GM19239 (cell line): ENCODE results near the gene BABAM2.
"Not testable (repeated sequence)": the region's sequence is repeated elsewhere in the genome, so short reads cannot be mapped to it uniquely, and the experiment has no call there.

ENCODE experiments used
- DNase-seq: peaks from one replicate; pipeline ENCODE4 v3.0.0; 2011; ENCODE audit warnings: low spot score; ENCODE audit not compliant: insufficient read length
- FAIRE-seq: peaks from 2 replicates; lab custom pipeline; 2011; peaks lifted over from hg19 to GRCh38; lab: Jason Lieb, UNC

BABAM2 gene

DNA sequence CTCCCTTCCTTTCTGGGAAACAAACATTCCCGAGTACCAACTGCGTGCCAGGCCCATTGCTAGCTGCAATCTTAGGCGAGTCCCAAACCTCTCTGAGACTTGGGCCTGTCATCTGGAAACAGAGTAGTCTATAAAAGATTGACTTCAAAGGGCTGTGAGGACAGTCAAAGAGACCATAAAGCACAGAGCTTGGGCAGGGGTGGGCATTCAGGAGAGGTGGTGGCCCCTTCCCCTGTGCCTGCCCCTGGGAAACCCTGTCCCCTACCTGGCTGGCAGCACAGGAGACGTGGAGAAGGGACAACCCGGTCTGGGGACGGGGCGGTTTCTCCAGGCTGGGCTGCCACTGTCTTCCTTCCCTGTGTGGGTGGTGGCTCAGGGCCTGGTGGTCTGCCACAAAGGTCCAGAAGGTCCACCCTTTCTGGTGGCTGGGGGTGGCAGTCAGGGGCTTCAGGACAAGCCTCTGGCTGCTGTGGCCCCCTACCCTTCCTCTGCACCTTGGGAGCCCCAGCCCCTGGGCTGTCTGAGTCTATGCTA lies 468.2 kb downstream of the BABAM2 start:
- no peak for FAIRE-seq
- no peak for DNase-seq

DNA sequence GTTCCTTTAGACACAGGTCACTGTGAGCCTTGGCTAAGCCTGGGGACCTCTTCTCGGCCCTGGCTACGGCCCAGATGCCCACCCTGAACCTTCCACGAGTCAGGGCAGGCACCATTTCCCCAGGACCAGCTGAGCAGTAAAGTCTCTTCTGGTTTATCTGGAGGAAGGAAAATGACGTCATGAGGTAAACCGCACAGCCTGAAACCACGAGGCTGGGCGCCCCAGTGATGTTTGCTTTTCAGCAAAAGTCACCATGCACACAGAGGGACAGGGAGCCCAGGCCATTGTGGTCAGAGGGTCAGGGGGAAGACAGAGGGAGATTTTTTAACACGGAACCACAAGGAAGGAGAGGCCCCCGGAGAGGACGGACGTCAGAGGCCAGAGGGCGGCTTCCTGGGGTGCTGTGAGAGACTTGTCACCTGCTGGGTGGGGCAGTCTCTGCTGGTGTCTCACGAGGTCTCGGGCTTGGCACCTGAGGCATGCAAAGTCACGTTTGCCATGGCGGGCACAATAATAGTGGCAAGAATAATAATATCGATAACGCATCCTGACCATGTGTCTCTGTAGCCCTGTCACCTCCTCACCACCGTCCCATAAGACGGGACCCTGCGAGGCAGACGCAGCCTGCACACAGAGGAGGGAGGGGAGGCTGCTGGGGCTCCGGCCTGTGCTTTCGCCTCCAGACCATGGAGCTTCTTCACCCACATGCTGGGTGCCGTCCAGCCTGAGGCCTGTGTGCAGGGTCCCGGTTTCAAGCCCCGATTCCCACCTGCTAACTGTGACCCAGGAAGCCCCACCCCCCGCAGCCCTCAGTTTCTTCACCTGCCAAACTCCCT lies 468.9 kb downstream of the BABAM2 start:
- FAIRE-seq (peak; percentile 76), DNase-seq (peak; percentile 69)

DNA sequence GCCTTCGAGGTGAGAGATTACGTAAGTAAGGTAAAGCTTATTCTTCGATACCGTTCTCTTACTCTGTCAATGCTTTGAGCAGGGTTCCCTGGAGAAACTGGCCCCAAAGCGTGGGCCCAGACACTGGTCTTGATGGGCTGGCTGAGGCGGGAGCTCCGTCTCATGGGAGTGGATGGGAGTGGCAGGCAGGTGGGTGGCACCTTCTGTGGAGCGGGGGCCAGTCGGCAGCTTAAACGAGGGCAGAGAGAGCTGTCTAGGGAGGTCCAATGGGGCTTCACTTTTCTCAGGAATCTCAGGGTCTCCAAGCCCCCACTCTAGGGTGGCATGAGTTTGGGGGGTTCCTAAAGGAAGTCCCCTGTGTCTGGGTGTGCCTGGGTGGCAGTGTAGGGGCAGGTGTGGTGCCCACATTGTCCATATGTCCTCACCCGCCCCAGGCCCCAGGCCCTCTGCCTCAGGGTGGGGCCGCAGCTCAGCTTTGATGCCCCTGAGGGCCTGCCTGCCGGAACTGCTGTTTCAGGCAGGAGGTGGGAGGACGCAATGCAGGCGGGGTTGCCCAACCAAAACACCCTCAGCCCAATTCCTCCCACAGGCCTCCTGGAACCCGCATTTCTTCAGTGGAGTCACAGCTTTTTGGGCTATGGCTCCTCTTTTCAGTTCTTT lies 469.7 kb downstream of the BABAM2 start:
- DNase-seq (no peak), FAIRE-seq (peak; percentile 84)

DNA sequence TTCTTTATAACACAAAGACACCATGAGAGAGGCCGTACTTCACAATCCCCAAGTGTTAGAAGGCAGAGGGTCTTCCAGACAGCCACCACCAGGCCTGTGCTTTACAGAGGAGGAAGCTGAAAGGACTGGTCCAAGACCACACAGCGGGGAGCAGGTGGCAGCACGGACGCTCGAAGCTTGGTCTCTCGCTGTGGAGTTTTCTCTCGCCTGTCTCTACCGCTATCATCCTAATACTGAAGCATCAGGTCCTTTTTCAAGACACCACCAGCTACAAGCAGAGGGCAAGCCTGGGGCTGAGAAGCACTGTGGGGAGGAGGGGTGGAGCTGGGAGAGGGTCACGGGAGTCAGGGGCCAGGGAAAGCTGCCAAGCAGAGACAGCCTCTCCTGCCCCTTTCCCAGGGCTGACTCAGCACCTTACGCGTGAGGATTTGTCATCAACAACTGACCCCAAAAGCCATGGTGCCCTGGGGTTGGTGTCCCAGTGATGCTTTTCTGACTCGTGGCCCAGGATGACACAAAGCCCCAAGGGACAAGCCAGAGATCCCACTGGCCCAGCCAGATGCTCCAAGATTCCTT lies 470.3 kb downstream of the BABAM2 start:
- DNase-seq (no peak), FAIRE-seq (no peak)

- FAIRE-seq (no peak), DNase-seq (no peak)
Observed at GRCh38 chr2:28361991-28362710, 471.6 kb downstream of the BABAM2 start.

- no peak for DNase-seq
- FAIRE-seq: no peak
Observed at GRCh38 chr2:28362991-28363521, 472.5 kb downstream of the BABAM2 start.

- FAIRE-seq (no peak), DNase-seq (no peak)
Observed at GRCh38 chr2:28363686-28364280, 473.3 kb downstream of the BABAM2 start.

- FAIRE-seq: no peak
- no peak for DNase-seq
Observed at GRCh38 chr2:28364610-28365009, 474.1 kb downstream of the BABAM2 start.

DNA sequence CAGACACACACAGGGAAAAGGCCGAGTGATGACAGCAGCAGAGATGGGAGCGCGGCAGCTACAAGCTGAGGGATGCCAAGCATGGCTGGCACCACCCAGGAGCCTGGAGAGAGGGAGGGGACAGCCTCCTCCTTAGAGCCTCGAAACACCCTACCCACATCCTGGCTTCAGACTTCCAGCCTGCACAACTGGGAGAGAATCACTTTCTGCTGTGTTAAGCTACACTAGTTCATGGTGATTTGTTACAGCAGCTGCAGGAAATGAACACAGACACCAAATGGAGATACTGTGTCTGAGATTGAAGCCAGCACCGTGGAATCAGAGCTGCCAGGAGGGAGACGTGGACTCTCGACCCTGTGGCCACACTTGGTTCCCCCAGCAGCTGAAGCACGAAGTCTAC lies 474.6 kb downstream of the BABAM2 start:
- DNase-seq: no peak
- FAIRE-seq: no peak

GRCh38 chr2:28366149-28366495 lies 475.6 kb downstream of the BABAM2 start:
- DNase-seq: no peak

GRCh38 chr2:28366496-28367282 lies 476.2 kb downstream of the BABAM2 start:
- DNase-seq (no peak), FAIRE-seq (no peak)

More at GRCh38 chr2:28366149-28366495, 475.6 kb downstream of the BABAM2 start:
- no peak for FAIRE-seq

DNA sequence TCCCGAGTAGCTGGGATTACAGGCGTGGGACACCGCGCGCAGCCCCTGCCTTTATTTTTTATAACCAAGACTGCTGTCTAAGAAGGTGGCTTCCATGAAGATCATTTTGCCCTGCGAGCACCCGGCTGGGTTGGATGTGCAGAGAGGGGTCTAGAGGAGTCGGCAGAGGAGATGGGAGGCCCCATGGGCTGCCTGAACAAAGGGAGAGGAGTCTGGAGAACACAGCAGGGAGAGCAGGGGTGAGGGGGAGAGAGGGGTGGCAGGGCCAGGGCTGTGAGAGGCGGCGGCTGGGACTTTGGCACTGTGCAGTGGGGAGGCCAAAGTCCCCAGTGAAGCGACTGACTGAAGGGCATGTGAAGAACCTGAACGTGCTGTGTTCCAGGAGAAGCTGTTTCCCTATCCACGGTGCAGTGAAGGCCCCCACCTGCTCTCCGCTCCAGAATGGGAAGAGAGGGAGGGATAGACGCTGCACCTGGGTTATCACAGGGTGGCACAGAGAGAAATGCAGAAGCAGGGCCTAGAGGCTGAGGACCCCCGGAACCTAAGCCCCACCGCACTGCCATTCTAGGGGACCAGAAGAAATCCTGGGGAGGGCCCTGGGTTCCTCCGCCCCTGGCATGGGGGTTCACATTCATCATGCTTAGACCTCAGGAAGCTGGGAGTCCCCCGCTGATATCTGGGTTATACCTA lies 477.3 kb downstream of the BABAM2 start:
- no peak for FAIRE-seq
- DNase-seq: no peak

DNA sequence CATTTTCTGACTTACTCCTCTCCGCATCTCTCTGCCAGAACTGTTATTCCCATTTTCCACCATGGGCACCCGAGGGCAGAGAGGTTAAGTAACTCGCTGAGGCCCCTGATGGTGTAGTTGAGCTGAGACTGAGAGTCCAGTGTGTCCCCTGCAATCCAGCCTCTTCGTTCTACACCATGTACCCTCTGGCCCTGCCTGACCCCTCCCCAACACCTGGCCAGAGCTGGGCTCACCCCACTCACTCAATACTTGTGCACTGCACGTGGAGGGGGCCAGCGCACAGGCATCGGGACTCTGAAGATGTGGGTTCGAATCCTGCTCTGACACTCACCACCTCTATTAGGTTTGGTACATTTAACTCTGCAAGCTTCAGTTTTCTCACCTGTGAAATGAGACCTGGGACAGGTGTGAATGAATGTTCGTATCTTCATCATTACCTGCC lies 477.8 kb downstream of the BABAM2 start:
- FAIRE-seq (no peak), DNase-seq (no peak)

GRCh38 chr2:28369358-28369757 lies 478.8 kb downstream of the BABAM2 start:
- no peak for DNase-seq
- no peak for FAIRE-seq

DNA sequence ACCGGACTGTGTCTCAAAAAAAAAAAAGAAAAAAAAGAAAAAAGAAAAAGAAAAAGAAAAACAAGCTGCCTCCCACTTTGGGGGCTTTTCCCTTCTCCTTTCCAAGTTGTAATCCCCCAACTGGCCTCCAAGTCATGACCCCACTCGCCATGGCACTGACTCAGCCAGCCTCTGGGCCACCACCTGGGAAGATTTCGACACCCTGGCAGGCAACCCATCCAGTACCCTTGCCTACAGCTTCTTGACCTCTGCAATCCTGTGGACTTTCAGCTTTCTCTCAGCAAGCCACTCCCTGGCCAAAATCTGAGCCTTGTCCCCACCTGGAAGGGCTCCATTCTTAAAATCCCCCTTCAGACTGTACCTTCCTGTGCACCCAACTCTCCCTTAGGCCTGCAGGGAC lies 479.8 kb downstream of the BABAM2 start:
- no peak for FAIRE-seq
- no peak for DNase-seq

DNA sequence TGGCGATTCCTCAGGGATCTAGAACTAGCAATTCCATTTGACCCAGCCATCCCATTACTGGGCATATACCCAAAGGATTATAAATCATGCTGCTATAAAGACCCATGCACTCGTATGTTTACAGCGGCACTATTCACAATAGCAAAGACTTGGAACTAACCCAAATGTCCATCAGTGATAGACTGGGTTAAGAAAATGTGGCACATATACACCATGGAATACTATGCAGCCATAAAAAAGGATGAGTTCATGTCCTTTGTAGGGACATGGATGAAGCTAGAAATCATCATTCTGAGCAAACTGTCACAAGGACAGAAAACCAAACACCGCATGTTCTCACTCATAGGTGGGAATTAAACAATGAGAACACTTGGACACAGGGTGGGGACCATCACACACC lies 481.2 kb downstream of the BABAM2 start:
- FAIRE-seq, DNase-seq: not testable (repeated sequence)

- no peak for FAIRE-seq
- DNase-seq: no peak
Observed at GRCh38 chr2:28373854-28374253, 483.3 kb downstream of the BABAM2 start.

DNA sequence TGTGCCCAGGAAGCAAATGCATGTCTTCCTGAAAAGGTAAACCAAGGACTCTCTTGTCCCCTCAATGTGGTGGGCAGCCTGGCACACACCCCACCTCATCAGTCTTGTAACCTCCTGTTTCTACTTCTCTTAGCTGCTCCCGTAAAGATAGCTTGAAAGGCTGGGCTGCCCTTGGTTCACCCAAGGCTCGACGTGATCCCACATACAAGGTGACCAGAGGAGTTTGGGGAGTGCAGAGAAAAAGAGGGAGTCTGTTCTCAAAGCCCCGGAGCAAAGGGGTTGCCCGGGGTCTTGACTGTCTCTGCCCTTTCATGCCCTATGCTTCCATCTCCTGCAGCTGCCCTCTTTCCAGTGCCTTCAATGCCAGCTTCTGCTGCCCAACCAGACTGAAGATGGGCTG lies 483.8 kb downstream of the BABAM2 start:
- FAIRE-seq (no peak), DNase-seq (no peak)
